ENCODE results near the gene TRPC6. TPM values are rescaled to one million over a fixed set of nuclear protein-coding genes. Genes with fewer than 3 reads are reported as not detected.
"Not testable (repeated sequence)": the region's sequence is repeated elsewhere in the genome, so short reads cannot be mapped to it uniquely, and the experiment has no call there.

The TRPC6 gene
- total RNA-seq, 1 experiment from 2014 or later, result not detected

- DNase-seq (ENCODE audit: low spot score), result no peak
These were observed 130.1 kb downstream of the TRPC6 start for GRCh38 chr11:101453682-101454081.

DNA sequence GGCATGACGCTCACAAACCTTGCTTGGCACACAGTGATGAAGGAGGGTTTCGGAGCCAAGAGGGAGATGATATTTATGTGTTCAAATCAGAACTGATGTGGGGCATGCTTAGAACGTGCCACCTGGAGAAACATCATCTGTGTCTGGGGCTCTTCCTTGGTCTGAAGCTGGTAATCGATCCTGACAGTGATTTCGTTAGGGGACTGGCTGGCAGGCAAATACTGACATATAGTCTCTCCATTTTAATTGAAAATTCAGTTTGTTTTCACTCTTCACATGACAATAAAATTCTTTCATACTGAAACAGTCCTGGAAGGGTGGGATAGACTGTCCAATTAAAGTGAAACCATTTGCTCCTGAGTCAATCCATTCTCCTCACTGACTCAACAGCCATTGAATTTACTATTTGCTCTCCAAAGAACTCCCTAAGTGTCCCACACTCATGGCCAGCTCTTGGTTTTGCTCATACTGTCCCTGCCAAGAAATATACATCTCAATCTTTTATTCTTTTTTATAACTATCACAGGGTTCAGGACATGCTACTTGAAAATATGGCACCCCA, 134.8 kb downstream of the TRPC6 start:
- DNase-seq (ENCODE audit: low spot score), result no peak

DNA sequence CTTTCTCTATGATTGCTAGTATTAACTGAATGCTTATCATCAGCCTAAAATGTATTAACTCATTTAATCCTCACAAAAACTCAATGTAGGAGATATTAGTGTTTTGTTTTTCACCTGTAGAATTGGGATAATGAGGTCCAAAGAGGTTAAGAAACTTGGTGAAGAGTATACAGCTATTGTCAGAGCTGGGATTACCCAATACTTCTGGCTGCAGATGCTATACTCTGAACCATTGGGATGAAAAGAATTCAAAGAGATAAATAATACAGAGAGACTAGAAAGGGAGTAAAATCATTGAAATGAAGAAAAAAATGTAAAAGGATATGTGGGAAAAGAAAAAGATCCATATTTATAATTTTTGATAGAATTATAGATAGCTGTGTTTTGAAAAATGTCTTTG, 137.1 kb downstream of the TRPC6 start:
- DNase-seq (ENCODE audit: low spot score), result no peak

GRCh38 chr11:101446238-101446637, 137.6 kb downstream of the TRPC6 start:
- DNase-seq (ENCODE audit: low spot score), result no peak

GRCh38 chr11:101445761-101446160, 138.0 kb downstream of the TRPC6 start:
- no peak for DNase-seq (ENCODE audit: low spot score)

DNA sequence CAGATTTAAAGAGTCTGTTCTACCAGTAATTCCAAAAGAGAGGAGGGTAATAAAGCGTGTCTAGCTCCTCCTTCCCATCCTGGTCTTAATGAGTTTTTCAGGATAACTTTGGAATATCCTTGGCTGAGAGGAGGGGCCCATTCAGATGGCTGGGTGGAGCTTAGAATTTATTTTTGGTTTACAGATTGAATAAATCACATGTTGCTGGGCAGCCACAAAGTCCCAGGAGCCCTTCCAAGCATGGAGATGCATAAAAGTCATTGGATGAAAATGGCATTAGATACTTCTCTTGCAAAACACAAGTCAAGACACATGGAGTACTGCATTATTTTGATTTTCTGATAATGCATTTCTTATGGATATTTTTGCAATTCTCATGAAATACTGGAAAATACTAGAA, 139.0 kb downstream of the TRPC6 start:
- DNase-seq (ENCODE audit: low spot score), result no peak

GRCh38 chr11:101444164-101444563, 139.6 kb downstream of the TRPC6 start:
- DNase-seq (ENCODE audit: low spot score), result peak; percentile 82

DNA sequence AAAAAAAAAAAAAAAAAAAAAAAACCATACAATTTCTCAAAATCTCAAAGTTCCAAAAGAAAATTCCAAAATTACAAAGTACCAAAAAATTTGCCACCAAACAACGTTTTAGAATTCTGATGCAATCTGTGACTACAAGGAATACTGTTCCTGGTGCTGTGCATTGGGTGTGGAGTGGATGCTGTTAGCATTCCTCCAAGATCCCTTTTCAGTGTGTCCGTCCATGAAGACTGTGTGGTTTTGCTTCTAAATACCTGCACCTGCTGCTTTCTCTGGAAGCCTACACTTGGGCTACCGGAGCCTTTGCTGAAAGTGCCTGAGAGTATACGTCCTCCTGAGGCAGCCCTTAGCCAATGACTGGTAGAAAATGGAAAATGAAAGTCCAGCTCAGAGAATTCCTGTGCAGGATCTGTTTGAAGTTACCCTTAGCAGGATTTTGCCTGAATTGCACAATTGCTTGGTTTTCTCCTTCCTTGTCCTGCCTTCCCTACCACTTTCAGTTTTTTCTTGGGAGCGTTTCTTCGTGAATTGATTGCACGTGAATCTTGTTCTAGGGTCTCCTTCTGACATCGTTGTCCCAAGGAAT, 140.8 kb downstream of the TRPC6 start:
- no peak for DNase-seq (ENCODE audit: low spot score)

GRCh38 chr11:101442171-101442570, 141.6 kb downstream of the TRPC6 start:
- no peak for DNase-seq (ENCODE audit: low spot score)

- no peak for DNase-seq (ENCODE audit: low spot score)
These were observed 142.1 kb downstream of the TRPC6 start for GRCh38 chr11:101441747-101442146.

DNA sequence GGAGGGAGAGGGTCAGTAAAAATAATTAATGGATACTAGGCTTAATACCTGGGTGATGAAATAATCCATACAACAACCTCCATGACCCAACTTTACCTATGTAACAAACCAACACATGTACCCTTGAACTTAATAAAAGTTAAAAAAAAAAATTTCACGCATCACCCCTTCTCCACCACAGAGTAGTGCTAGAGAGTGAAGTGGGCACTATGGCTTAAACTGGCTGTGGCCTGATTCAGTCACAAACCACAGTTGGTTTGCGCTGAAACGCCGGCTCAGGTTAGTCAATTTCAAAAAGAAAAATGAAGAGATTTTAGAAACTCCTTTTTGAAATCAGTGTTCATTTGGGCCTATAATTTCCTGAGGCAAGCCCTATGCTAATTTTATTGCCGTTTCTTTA, 144.3 kb downstream of the TRPC6 start:
- DNase-seq (ENCODE audit: low spot score), result no peak

GRCh38 chr11:101438708-101439107, 145.1 kb downstream of the TRPC6 start:
- not testable (repeated sequence) for DNase-seq (ENCODE audit: low spot score)

DNA sequence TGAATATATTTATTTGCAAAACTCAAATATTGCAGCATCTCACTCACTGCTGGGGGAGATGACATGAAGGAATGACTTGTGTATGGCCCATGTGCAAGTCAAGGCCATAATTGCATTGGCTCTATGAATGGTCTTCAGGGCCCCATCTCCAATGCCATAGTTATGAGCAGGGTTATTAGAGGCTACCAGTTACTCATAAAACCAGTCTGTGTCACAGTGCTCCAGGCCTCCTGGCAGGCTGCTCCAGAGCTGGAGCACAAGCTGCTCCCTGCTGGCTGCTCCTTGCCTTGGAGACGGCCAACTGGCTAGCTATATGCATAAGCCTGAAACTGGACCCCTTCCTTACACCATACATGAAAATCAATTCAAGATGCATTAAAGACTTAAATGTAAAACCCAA, 145.7 kb downstream of the TRPC6 start:
- no peak for DNase-seq (ENCODE audit: low spot score)

- peak; percentile 68 for DNase-seq (ENCODE audit: low spot score)
These were observed 147.2 kb downstream of the TRPC6 start for GRCh38 chr11:101436511-101437142.

DNA sequence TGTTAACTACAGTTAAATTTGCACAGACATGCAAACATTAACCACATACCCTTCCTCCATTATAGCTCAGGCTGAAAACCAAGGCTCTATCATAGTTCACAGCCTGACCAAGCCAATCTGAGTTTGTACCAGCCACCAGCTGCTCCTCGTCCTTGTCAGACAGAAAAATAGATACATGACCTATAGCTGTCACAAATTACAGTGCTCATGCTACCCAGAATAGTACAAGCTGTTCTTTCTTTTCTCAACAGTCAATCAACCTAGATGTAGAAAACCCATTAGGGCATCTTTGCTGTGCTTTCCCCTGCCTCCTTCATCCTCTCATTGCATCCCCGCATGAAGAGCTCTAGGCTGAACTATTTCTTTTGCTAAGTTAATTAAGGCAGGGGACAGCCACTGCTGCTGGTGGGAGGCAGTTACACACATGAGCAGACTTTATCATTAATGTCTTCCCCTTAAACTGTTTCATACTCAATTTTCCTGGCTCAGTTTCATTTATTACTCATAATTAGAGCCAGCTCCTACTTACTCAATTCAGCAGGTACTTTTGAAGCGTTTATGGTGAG, 148.3 kb downstream of the TRPC6 start:
- DNase-seq (ENCODE audit: low spot score), result no peak

- no peak for DNase-seq (ENCODE audit: low spot score)
These were observed 149.7 kb downstream of the TRPC6 start for GRCh38 chr11:101434026-101434643.

GRCh38 chr11:101433151-101433550, 150.7 kb downstream of the TRPC6 start:
- no peak for DNase-seq (ENCODE audit: low spot score)

- no peak for DNase-seq (ENCODE audit: low spot score)
These were observed 153.9 kb downstream of the TRPC6 start for GRCh38 chr11:101429703-101430540.

DNA sequence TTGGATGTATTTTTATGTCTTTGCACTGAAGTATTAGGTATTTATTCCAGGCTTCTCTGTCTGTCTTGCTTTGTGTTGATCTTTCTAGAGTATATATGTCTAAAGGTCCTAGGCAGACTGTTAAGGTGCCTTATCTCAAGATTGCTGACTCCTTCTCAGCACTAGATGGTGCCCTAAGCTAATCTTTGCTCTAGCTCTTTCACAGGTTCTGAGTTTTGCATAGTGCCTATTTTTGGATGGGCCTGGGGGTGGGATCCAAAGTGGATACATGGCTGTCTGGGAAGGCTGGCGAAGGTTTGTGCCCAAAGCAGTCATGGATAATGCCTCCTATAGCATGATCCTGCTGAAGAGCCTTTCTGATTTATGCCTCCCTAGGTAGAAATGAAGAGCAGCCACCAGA, 154.9 kb downstream of the TRPC6 start:
- DNase-seq (ENCODE audit: low spot score), result peak; percentile 52

DNA sequence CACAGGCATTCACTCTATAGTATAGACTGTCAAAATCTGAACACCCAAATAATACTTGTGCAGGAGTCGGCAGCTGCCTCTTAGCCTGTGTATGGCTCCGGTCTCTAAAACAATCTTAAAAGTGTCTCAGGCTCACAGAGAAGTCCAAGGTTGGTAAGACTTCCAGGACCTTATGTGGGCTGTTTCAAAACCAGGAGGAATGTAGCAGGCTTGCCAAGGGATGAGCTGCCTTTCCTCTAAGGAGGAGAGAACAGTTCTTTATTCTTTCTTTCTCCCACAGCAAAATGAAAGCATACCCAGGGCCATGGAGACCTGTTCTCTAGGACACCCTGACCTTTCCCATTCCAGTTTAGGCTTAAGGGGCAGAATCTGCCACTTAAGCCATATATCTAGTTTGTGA, 176.5 kb downstream of the TRPC6 start:
- no peak for DNase-seq (ENCODE audit: low spot score)
